Smooth muscle cell (in vitro differentiated cells): ENCODE data around the gene ERGIC2. TPM values are rescaled to one million over a fixed set of nuclear protein-coding genes. Genes with fewer than 3 reads are reported as not detected.
A peak's percentile ranks its signal among the peaks of the same experiment; 100 is the strongest.

Experiments
- DNase-seq: peaks from one replicate; lab custom pipeline; 2025; ENCODE audit not compliant: unreplicated experiment; lab: John Stamatoyannopoulos, UW
- H2AFZ ChIP-seq: fragments of 200-600 bp; sonication (generic); 2 replicates; pipeline ENCODE4 v1.6.0; 2016; ENCODE audit warnings: antibody characterized with exemption, low read depth, mild to moderate bottlenecking
- H3F3A ChIP-seq: fragments of 200-600 bp; sonication (generic); 2 replicates; pipeline ENCODE4 v1.6.0; 2017; ENCODE audit warnings: antibody characterized with exemption, low read depth
- H3K27ac ChIP-seq: fragments of 200-600 bp; sonication (generic); 2 replicates; pipeline ENCODE4 v1.5.1; 2016; ENCODE audit warnings: low read depth, mild to moderate bottlenecking
- H3K27me3 ChIP-seq: fragments of 200-600 bp; sonication (generic); 2 replicates; pipeline ENCODE4 v1.6.1; 2016; ENCODE audit warnings: low read depth, mild to moderate bottlenecking
- H3K36me3 ChIP-seq: fragments of 200-600 bp; sonication (generic); 2 replicates; pipeline ENCODE4 v1.5.1; 2016; ENCODE audit warnings: low read depth
- H3K4me1 ChIP-seq: fragments of 200-600 bp; sonication (generic); 2 replicates; pipeline ENCODE4 v1.5.1; 2016; ENCODE audit warnings: low read depth
- H3K4me2 ChIP-seq: fragments of 200-600 bp; sonication (generic); 2 replicates; pipeline ENCODE4 v1.6.0; 2016; ENCODE audit warnings: mild to moderate bottlenecking
- H3K4me3 ChIP-seq: fragments of 200-600 bp; sonication (generic); 2 replicates; pipeline ENCODE4 v1.5.1; 2016; ENCODE audit warnings: mild to moderate bottlenecking
- H3K79me2 ChIP-seq: fragments of 200-600 bp; sonication (generic); 2 replicates; pipeline ENCODE4 v1.6.0; 2016; ENCODE audit warnings: low read depth, mild to moderate bottlenecking
- H3K9ac ChIP-seq: fragments of 200-600 bp; sonication (generic); 2 replicates; pipeline ENCODE4 v1.6.0; 2016; ENCODE audit warnings: low read depth
- H3K9me3 ChIP-seq: fragments of 200-600 bp; sonication (generic); replicated peaks from 2 replicates; pipeline ENCODE4 v1.5.1; 2016; ENCODE audit warnings: low read depth
- H4K20me1 ChIP-seq: fragments of 200-600 bp; sonication (generic); 2 replicates; pipeline ENCODE4 v1.6.0; 2016; ENCODE audit warnings: low read depth
- CTCF ChIP-seq: fragments of 200-600 bp; sonication (generic); IDR thresholded peaks from 2 replicates; pipeline ENCODE4 v1.5.1; 2017; ENCODE audit warnings: borderline replicate concordance, mild to moderate bottlenecking, antibody characterized with exemption; ENCODE audit not compliant: insufficient read depth, poor library complexity, severe bottlenecking
- WGBS: methylation state at CpG from one replicate; pipeline ENCODE4 v1.1.7; 2016; ENCODE audit warnings: low lambda C conversion rate; 5-methylcytosine and 5-hydroxymethylcytosine counted together
- polyA plus RNA-seq: library from polyadenylated mRNA; unstranded; fragments of >200 nt; fragmentation: Nextera tagmentation; extraction: Ambion mirVana; gene quantifications from 2 replicates; pipeline ENCODE4 v1.2.1, GENCODE V29; 2016
- total RNA-seq: library from RNA; depleted of rRNA; stranded (reverse); fragments of >200 nt; gene quantifications from 2 replicates; pipeline ENCODE4 v1.2.3, GENCODE V29; 2014

ERGIC2 gene
- total and polyA plus RNA-seq, 2 experiments from 2014 or later: 121 to 139 TPM

- TF ChIP-seq CTCF: no peak
- Histone ChIP-seq H4K20me1 (no peaks in the 10 kb centered on the region), H3K4me1 (peaks cover 10% of the 10 kb centered on the region), H3K27ac (peak overlapping the region; percentile 65), H3F3A (no peaks in the 10 kb centered on the region), H2AFZ (no peak overlapping the region), H3K9me3 (no peaks in the 10 kb centered on the region), H3K79me2 (no peaks in the 10 kb centered on the region), H3K27me3 (no peaks in the 10 kb centered on the region), H3K9ac (no peak overlapping the region), H3K4me2 (no peak overlapping the region), H3K4me3 (no peak overlapping the region), H3K36me3 (no peaks in the 10 kb centered on the region)
- DNase-seq: no peak
- WGBS: 84% methylated on average over 2 of the region's 2 CpGs
Measured at GRCh38 chr12:29320295-29321085, 60.5 kb downstream of the ERGIC2 start.

- no peaks in the 10 kb centered on the region for H3K79me2 ChIP-seq
- H3K4me3 ChIP-seq: no peak overlapping the region
- no peaks in the 10 kb centered on the region for H3K36me3 ChIP-seq
- peak; percentile 29 for TF ChIP-seq CTCF
- no peaks in the 10 kb centered on the region for H3F3A ChIP-seq
- no peaks in the 10 kb centered on the region for H4K20me1 ChIP-seq
- H3K9me3 ChIP-seq: no peaks in the 10 kb centered on the region
- no peak overlapping the region for H3K9ac ChIP-seq
- 41% methylated on average over 8 of the region's 8 CpGs for WGBS
- no peaks in the 10 kb centered on the region for H3K27me3 ChIP-seq
- no peak overlapping the region for H3K27ac ChIP-seq
- no peak overlapping the region for H2AFZ ChIP-seq
- DNase-seq: no peak
- no peak overlapping the region for H3K4me2 ChIP-seq
- peaks cover 10% of the 10 kb centered on the region for H3K4me1 ChIP-seq
Measured at GRCh38 chr12:29317556-29318363, 63.2 kb downstream of the ERGIC2 start.

DNA sequence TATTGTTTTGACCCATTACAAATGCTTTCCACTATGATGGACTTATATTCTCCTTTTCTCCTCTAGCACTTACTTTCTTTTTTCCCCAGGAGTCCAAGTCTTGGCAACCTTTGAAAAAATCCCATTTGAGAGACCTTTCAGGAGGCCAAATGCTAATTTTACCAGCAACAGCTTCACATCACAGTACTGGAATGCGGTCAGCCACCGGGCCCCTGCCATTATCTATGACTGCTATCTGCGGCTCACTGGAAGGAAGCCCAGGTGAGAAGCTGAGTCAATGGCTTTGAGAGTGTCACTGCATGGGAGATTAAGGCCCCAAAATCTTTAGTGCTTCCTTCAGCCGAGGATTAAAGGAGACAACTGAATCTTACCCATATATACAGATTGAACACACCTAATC, 64.2 kb downstream of the ERGIC2 start:
- no peak overlapping the region for H3K4me3 ChIP-seq
- no peaks in the 10 kb centered on the region for H3K36me3 ChIP-seq
- 20% methylated on average over 4 of the region's 4 CpGs for WGBS
- H3K4me1 ChIP-seq: peaks cover 10% of the 10 kb centered on the region
- no peak for DNase-seq
- H3K27ac ChIP-seq: no peak overlapping the region
- H4K20me1 ChIP-seq: no peaks in the 10 kb centered on the region
- no peaks in the 10 kb centered on the region for H3F3A ChIP-seq
- H2AFZ ChIP-seq: no peak overlapping the region
- no peak overlapping the region for H3K9ac ChIP-seq
- no peaks in the 10 kb centered on the region for H3K79me2 ChIP-seq
- H3K4me2 ChIP-seq: no peak overlapping the region
- TF ChIP-seq CTCF: no peak
- H3K27me3 ChIP-seq: no peaks in the 10 kb centered on the region
- no peaks in the 10 kb centered on the region for H3K9me3 ChIP-seq
